ENCODE results near the gene CRNKL1. TPM values are rescaled to one million over a fixed set of nuclear protein-coding genes. Genes with fewer than 3 reads are reported as not detected.

CRNKL1 gene
- total RNA-seq, 4 donors from 2014 or later: 23.2 to 34.4 (median 25.3) TPM

- Histone ChIP-seq H3K27ac (replicated peaks in 1 of 4) (peak overlapping the region in 3 of 4 donors; percentile 1 to 34 (median 15)), H3K4me3 (no peak overlapping the region), H3K9me3 (no peaks in the 10 kb centered on the region), H3K27me3 (no peaks in the 10 kb centered on the region), H3K36me3 (peaks cover 22 to 72% (median 58%) of the 10 kb centered on the region in 4 donors), H3K4me1 (peaks cover 40 to 56% (median 51%) of the 10 kb centered on the region in 4 donors)
- WGBS: 86% methylated on average over 14 of the region's 14 CpGs
- DNase-seq (ENCODE audit: extremely low spot score): no peak
- intact Hi-C loops (cut with DNase I): no loop called here
- no peak for TF ChIP-seq POLR2A (IDR thresholded peaks at IDR 0.05; ENCODE audit: low read depth)
- TF ChIP-seq CTCF (IDR thresholded peaks at IDR 0.05): no peak
- no peak for TF ChIP-seq EP300 (IDR thresholded peaks at IDR 0.05)
Measured at GRCh38 chr20:20000211-20000968, 51.9 kb downstream of the CRNKL1 start.

- TF ChIP-seq POLR2AphosphoS5 (IDR thresholded peaks at IDR 0.05): no peak
- no peak for TF ChIP-seq POLR2A (IDR thresholded peaks at IDR 0.05; ENCODE audit: low read depth)
- no peak for TF ChIP-seq CTCF (IDR thresholded peaks at IDR 0.05)
- TF ChIP-seq EP300 (IDR thresholded peaks at IDR 0.05): no peak
- peaks cover 50 to 66% (median 60%) of the 10 kb centered on the region in 4 donors for H3K4me1 ChIP-seq
- H3K27ac ChIP-seq (replicated peaks in 1 of 4): peak overlapping the region in 1 of 4 donors; percentile 7
- no peaks in the 10 kb centered on the region for H3K9me3 ChIP-seq
- WGBS: 88% methylated on average over 7 of the region's 7 CpGs
- intact Hi-C loops (cut with DNase I): loop anchor here (5.0 kb wide), 2 partner anchors 112 to 307 kb away; no protein-coding TSS in a partner anchor
- H3K36me3 ChIP-seq: peaks cover 22 to 74% (median 58%) of the 10 kb centered on the region in 4 donors
- DNase-seq (ENCODE audit: extremely low spot score): no peak
- no peaks in the 10 kb centered on the region for H3K27me3 ChIP-seq
- no peak overlapping the region for H3K4me3 ChIP-seq
Measured at GRCh38 chr20:19998990-19999705, 53.1 kb downstream of the CRNKL1 start.

- no peak for TF ChIP-seq EP300 (IDR thresholded peaks at IDR 0.05)
- TF ChIP-seq POLR2AphosphoS5 (IDR thresholded peaks at IDR 0.05): peak in 1 of 2 donors; percentile 6
- peak overlapping the region; percentile 30 to 56 (median 42) for H3K27ac ChIP-seq (replicated peaks in 1 of 4)
- H3K27me3 ChIP-seq: no peaks in the 10 kb centered on the region
- H3K4me3 ChIP-seq: no peak overlapping the region
- intact Hi-C loops (cut with DNase I): loop anchor here (5.0 kb wide), 2 partner anchors 110 to 305 kb away; no protein-coding TSS in a partner anchor
- no peak for DNase-seq (ENCODE audit: extremely low spot score)
- H3K4me1 ChIP-seq: peaks cover 51 to 68% (median 62%) of the 10 kb centered on the region in 4 donors
- 28% methylated on average over 9 of the region's 9 CpGs for WGBS
- peaks cover 22 to 89% (median 60%) of the 10 kb centered on the region in 4 donors for H3K36me3 ChIP-seq
- no peaks in the 10 kb centered on the region for H3K9me3 ChIP-seq
Measured at GRCh38 chr20:19996917-19997316, 55.3 kb downstream of the CRNKL1 start.

- TF ChIP-seq POLR2AphosphoS5 (IDR thresholded peaks at IDR 0.05): no peak
- no peak for TF ChIP-seq CTCF (IDR thresholded peaks at IDR 0.05)
- no peak for TF ChIP-seq POLR2A (IDR thresholded peaks at IDR 0.05; ENCODE audit: low read depth)
- no peak for TF ChIP-seq EP300 (IDR thresholded peaks at IDR 0.05)
- H3K4me1 ChIP-seq: peaks cover 58 to 75% (median 68%) of the 10 kb centered on the region in 4 donors
- 89% methylated on average over 8 of the region's 8 CpGs for WGBS
- H3K9me3 ChIP-seq: no peaks in the 10 kb centered on the region
- DNase-seq (ENCODE audit: extremely low spot score): no peak
- peaks cover 22 to 83% (median 56%) of the 10 kb centered on the region in 4 donors for H3K36me3 ChIP-seq
- H3K4me3 ChIP-seq: no peak overlapping the region
- peak overlapping the region in 3 of 4 donors; percentile 36 to 56 (median 47) for H3K27ac ChIP-seq (replicated peaks in 1 of 4)
- intact Hi-C loops (cut with DNase I): loop anchor here (5.0 kb wide), 2 partner anchors 109 to 304 kb away; no protein-coding TSS in a partner anchor
- H3K27me3 ChIP-seq: no peaks in the 10 kb centered on the region
Measured at GRCh38 chr20:19996222-19996621, 56.0 kb downstream of the CRNKL1 start.
